ENCODE results near the gene ATF6. TPM values are rescaled to one million over a fixed set of nuclear protein-coding genes. Genes with fewer than 3 reads are reported as not detected.

ATF6 gene
- total RNA-seq, 1 experiment from 2014 or later, result 10.6 TPM

- no peaks in the 10 kb centered on the region for H3K4me1 Mint-ChIP-seq
- ATAC-seq (no peak), DNase-seq (ENCODE audit: low spot score) (no peak)
- H3K4me3 Mint-ChIP-seq, result no peak overlapping the region
- H3K36me3 Mint-ChIP-seq, result no peaks in the 10 kb centered on the region
- ChIA-PET CTCF (no interaction called here), POLR2A (no interaction called here)
- TF ChIP-seq, protein P1, sequence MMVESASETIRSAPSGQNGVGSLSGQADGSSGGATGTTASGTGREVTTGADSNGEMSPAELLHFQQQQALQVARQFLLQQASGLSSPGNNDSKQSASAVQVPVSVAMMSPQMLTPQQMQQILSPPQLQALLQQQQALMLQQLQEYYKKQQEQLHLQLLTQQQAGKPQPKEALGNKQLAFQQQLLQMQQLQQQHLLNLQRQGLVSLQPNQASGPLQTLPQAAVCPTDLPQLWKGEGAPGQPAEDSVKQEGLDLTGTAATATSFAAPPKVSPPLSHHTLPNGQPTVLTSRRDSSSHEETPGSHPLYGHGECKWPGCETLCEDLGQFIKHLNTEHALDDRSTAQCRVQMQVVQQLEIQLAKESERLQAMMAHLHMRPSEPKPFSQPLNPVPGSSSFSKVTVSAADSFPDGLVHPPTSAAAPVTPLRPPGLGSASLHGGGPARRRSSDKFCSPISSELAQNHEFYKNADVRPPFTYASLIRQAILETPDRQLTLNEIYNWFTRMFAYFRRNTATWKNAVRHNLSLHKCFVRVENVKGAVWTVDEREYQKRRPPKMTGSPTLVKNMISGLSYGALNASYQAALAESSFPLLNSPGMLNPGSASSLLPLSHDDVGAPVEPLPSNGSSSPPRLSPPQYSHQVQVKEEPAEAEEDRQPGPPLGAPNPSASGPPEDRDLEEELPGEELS (CRISPR knock-in tag; IDR thresholded peaks at IDR 0.05), result no peak
- TF ChIP-seq, protein P2, sequence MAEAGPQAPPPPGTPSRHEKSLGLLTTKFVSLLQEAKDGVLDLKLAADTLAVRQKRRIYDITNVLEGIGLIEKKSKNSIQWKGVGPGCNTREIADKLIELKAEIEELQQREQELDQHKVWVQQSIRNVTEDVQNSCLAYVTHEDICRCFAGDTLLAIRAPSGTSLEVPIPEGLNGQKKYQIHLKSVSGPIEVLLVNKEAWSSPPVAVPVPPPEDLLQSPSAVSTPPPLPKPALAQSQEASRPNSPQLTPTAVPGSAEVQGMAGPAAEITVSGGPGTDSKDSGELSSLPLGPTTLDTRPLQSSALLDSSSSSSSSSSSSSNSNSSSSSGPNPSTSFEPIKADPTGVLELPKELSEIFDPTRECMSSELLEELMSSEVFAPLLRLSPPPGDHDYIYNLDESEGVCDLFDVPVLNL (CRISPR knock-in tag; IDR thresholded peaks at IDR 0.05; ENCODE audit: borderline replicate concordance, low read depth), result no peak
- TF ChIP-seq MXD4 (CRISPR knock-in tag; IDR thresholded peaks at IDR 0.05; ENCODE audit: borderline replicate concordance) (no peak), JAZF1 (CRISPR knock-in tag; IDR thresholded peaks at IDR 0.05) (no peak), NR1H2 (CRISPR knock-in tag; IDR thresholded peaks at IDR 0.05) (no peak), FOXK1 (CRISPR knock-in tag; IDR thresholded peaks at IDR 0.05) (no peak), ZNF423 (CRISPR knock-in tag; IDR thresholded peaks at IDR 0.05) (no peak), ZNF512 (CRISPR knock-in tag; IDR thresholded peaks at IDR 0.05; ENCODE audit: borderline replicate concordance) (no peak), NFATC4 (CRISPR knock-in tag; IDR thresholded peaks at IDR 0.05) (no peak)
- no peaks in the 10 kb centered on the region for H3K9me3 Mint-ChIP-seq
- H3K27me3 Mint-ChIP-seq (ENCODE audit: low read depth), result no peaks in the 10 kb centered on the region
- H3K27ac Mint-ChIP-seq, result no peak overlapping the region
These were observed 6.3 kb downstream of the ATF6 start for GRCh38 chr1:161772397-161772796.

- Mint-ChIP-seq H3K36me3 (no peaks in the 10 kb centered on the region), H3K27ac (no peak overlapping the region), H3K27me3 (ENCODE audit: low read depth) (no peaks in the 10 kb centered on the region), H3K4me1 (no peaks in the 10 kb centered on the region), H3K4me3 (no peak overlapping the region), H3K9me3 (no peaks in the 10 kb centered on the region)
- CTCF ChIA-PET, result no interaction called here
- ATAC-seq (no peak), DNase-seq (ENCODE audit: low spot score) (no peak)
- POLR2A ChIA-PET, result no interaction called here
- TF ChIP-seq ATF2 (CRISPR knock-in tag; IDR thresholded peaks at IDR 0.05; ENCODE audit: borderline replicate concordance, low read depth), result no peak
- TF ChIP-seq FOXJ3 (CRISPR knock-in tag; IDR thresholded peaks at IDR 0.05; ENCODE audit: borderline replicate concordance), result no peak
- TF ChIP-seq, protein P1 (CRISPR knock-in tag; IDR thresholded peaks at IDR 0.05), result no peak
- TF ChIP-seq, protein P3, sequence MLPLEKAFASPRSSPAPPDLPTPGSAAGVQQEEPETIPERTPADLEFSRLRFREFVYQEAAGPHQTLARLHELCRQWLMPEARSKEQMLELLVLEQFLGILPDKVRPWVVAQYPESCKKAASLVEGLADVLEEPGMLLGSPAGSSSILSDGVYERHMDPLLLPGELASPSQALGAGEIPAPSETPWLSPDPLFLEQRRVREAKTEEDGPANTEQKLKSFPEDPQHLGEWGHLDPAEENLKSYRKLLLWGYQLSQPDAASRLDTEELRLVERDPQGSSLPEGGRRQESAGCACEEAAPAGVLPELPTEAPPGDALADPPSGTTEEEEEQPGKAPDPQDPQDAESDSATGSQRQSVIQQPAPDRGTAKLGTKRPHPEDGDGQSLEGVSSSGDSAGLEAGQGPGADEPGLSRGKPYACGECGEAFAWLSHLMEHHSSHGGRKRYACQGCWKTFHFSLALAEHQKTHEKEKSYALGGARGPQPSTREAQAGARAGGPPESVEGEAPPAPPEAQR (CRISPR knock-in tag; IDR thresholded peaks at IDR 0.05), result no peak
- no peak for TF ChIP-seq JAZF1 (CRISPR knock-in tag; IDR thresholded peaks at IDR 0.05)
- TF ChIP-seq NFE2L1 (CRISPR knock-in tag; IDR thresholded peaks at IDR 0.05), result no peak
- no peak for TF ChIP-seq NR2C2 (CRISPR knock-in tag; IDR thresholded peaks at IDR 0.05)
- no peak for TF ChIP-seq IRF1 (CRISPR knock-in tag; IDR thresholded peaks at IDR 0.05)
- TF ChIP-seq ATF1 (CRISPR knock-in tag; IDR thresholded peaks at IDR 0.05), result no peak
- TF ChIP-seq, protein P4, sequence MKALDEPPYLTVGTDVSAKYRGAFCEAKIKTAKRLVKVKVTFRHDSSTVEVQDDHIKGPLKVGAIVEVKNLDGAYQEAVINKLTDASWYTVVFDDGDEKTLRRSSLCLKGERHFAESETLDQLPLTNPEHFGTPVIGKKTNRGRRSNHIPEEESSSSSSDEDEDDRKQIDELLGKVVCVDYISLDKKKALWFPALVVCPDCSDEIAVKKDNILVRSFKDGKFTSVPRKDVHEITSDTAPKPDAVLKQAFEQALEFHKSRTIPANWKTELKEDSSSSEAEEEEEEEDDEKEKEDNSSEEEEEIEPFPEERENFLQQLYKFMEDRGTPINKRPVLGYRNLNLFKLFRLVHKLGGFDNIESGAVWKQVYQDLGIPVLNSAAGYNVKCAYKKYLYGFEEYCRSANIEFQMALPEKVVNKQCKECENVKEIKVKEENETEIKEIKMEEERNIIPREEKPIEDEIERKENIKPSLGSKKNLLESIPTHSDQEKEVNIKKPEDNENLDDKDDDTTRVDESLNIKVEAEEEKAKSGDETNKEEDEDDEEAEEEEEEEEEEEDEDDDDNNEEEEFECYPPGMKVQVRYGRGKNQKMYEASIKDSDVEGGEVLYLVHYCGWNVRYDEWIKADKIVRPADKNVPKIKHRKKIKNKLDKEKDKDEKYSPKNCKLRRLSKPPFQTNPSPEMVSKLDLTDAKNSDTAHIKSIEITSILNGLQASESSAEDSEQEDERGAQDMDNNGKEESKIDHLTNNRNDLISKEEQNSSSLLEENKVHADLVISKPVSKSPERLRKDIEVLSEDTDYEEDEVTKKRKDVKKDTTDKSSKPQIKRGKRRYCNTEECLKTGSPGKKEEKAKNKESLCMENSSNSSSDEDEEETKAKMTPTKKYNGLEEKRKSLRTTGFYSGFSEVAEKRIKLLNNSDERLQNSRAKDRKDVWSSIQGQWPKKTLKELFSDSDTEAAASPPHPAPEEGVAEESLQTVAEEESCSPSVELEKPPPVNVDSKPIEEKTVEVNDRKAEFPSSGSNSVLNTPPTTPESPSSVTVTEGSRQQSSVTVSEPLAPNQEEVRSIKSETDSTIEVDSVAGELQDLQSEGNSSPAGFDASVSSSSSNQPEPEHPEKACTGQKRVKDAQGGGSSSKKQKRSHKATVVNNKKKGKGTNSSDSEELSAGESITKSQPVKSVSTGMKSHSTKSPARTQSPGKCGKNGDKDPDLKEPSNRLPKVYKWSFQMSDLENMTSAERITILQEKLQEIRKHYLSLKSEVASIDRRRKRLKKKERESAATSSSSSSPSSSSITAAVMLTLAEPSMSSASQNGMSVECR (CRISPR knock-in tag; IDR thresholded peaks at IDR 0.05; ENCODE audit: borderline replicate concordance), result no peak
- no peak for TF ChIP-seq ZNF512 (CRISPR knock-in tag; IDR thresholded peaks at IDR 0.05; ENCODE audit: borderline replicate concordance)
These were observed 7.7 kb downstream of the ATF6 start for GRCh38 chr1:161773791-161774190.

All from WTC11 (cell line).